ENCODE results near the gene ANKS1A. TPM values are rescaled to one million over a fixed set of nuclear protein-coding genes. Genes with fewer than 3 reads are reported as not detected.

ANKS1A gene
- polyA plus RNA-seq, 1 of the 3 experiments (the other 2 are of a cell fraction) = 7.6 TPM

- 99% methylated on average over 11 of the region's 11 CpGs for WGBS (ENCODE audit: low lambda C conversion rate)
- no peaks in the 10 kb centered on the region for H3K79me2 ChIP-seq (ENCODE audit: insufficient read depth)
- no peaks in the 10 kb centered on the region for H3K27me3 ChIP-seq (ENCODE audit: insufficient read depth)
- peaks cover 0 to 12% of the 10 kb centered on the region in 2 experiments for H3K36me3 ChIP-seq (replicated peaks in 1 of 2; ENCODE audit: control insufficient read depth in 1 of 2, insufficient read depth in 2 of 2, low read length in 1 of 2)
- no peaks in the 10 kb centered on the region for H3K9me3 ChIP-seq
- no peaks in the 10 kb centered on the region for H4K20me1 ChIP-seq (ENCODE audit: insufficient read depth)
- ChIA-PET POLR2A (no interaction called here), CTCF (no interaction called here)
- no peaks in the 10 kb centered on the region for H3K9me2 ChIP-seq
- peaks cover 0 to 3% of the 10 kb centered on the region in 2 experiments; a peak in 1 of 4 replicates for H3K4me1 ChIP-seq (ENCODE audit: control insufficient read depth in 1 of 2, insufficient read depth in 2 of 2, low read depth in 1 of 2, low read length in 1 of 2)
- no peak overlapping the region for H3K4me3 ChIP-seq (ENCODE audit: low read depth in 2 of 2, low read length in 1 of 2)
- no peak for DNase-seq
- H2AFZ ChIP-seq (ENCODE audit: low read depth) = no peak overlapping the region
- H3K4me2 ChIP-seq = no peak overlapping the region
- no peak overlapping the region for H3K27ac ChIP-seq (ENCODE audit: low read depth in 2 of 2, low read length in 1 of 2)
- no peaks in the 10 kb centered on the region for H3F3A ChIP-seq (replicated peaks; ENCODE audit: insufficient read depth)
- no peak overlapping the region for H3K9ac ChIP-seq
- no peak for TF ChIP-seq RCOR1 (IDR thresholded peaks at IDR 0.05; ENCODE audit: low read length)
- no peak for TF ChIP-seq USF1 (IDR thresholded peaks at IDR 0.05; ENCODE audit: borderline replicate concordance, low read depth)
- TF ChIP-seq RXRA (IDR thresholded peaks at IDR 0.05; ENCODE audit: borderline replicate concordance, low read depth) = no peak
- TF ChIP-seq PBX3 (IDR thresholded peaks at IDR 0.05) = no peak
- TF ChIP-seq MAX (IDR thresholded peaks at IDR 0.05; ENCODE audit: low read depth) = no peak
- no peak for TF ChIP-seq MEF2A (IDR thresholded peaks at IDR 0.05; ENCODE audit: borderline replicate concordance, low read depth)
- no peak for TF ChIP-seq CTCF (IDR thresholded peaks at IDR 0.05)
- no peak for TF ChIP-seq FOSL2 (IDR thresholded peaks at IDR 0.05; ENCODE audit: borderline replicate concordance, low read depth)
- no peak for TF ChIP-seq REST (IDR thresholded peaks at IDR 0.05; ENCODE audit: low read depth, low read length)
- TF ChIP-seq SMC3 (IDR thresholded peaks at IDR 0.05; ENCODE audit: low read depth, low read length) = no peak
- no peak for TF ChIP-seq MXI1 (IDR thresholded peaks at IDR 0.05; ENCODE audit: low read depth, low read length)
- TF ChIP-seq IRF3 (IDR thresholded peaks at IDR 0.05; ENCODE audit: low read depth, low read length) = no peak
- TF ChIP-seq GATA2 (CRISPR knock-in tag; IDR thresholded peaks at IDR 0.05) = no peak
- no peak for TF ChIP-seq SIN3A (IDR thresholded peaks at IDR 0.05; ENCODE audit: borderline replicate concordance, low read depth, low read length)
- no peak for TF ChIP-seq TCF12 (IDR thresholded peaks at IDR 0.05)
- TF ChIP-seq NRF1 (IDR thresholded peaks at IDR 0.05; ENCODE audit: low read depth, low read length) = no peak
Observed at GRCh38 chr6:35067234-35067633, 178.2 kb downstream of the ANKS1A start.
